ENCODE results near the gene MGAT3.

DNA sequence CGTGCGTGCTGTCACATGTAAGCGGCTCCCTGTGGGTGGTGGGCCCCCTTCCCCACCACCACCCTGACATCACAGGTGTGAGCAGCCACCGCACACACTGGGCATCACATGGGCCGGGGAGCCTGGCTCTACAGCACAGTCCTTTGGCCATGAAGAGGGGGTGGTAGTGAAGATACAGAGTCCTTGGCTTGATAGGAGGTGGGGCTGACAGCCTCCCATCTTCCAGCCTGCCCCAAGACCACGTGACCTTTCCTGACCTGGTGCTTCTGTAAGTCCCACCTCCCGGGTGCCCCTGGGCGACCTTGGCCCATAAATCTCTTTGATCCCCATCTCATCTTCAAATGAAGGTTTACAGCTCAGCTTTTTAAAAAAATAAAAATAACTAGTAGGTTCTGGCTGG lies 21.2 kb upstream of the MGAT3 start:
- TF ChIP-seq CTCF (conservative IDR thresholded peaks at IDR 0.05; ENCODE audit: low read length) (no peak), EZH2phosphoT487 (IDR thresholded peaks at IDR 0.05; ENCODE audit: borderline replicate concordance) (no peak)
